Fibroblast of the aortic adventitia (primary cell): ENCODE results near the gene EYS. TPM values are rescaled to one million over a fixed set of nuclear protein-coding genes. Genes with fewer than 3 reads are reported as not detected.

Experiments
- DNase-seq: peaks from one replicate; pipeline ENCODE4 v3.0.0-alpha.2; 2010; ENCODE audit warnings: low read depth
- H3K4me3 ChIP-seq: 2 replicates; pipeline ENCODE4 v1.5.1; 2011; ENCODE audit warnings: low read depth, mild to moderate bottlenecking, control low read depth, low read length, moderate library complexity
- total RNA-seq: library from RNA; depleted of rRNA; stranded (reverse); fragments of >200 nt; gene quantifications from 2 replicates; pipeline ENCODE4 v1.2.3, GENCODE V29; 2012; ENCODE audit warnings: low replicate concordance
- TF ChIP-seq, protein P1 (sequence below): IDR thresholded peaks from 2 replicates; pipeline ENCODE4 v1.5.1; 2011; ENCODE audit warnings: mild to moderate bottlenecking, low read length, control low read depth, inconsistent platforms; ENCODE audit not compliant: insufficient read depth

The EYS gene
- total RNA-seq, 1 donor, result 0.09 TPM

DNA sequence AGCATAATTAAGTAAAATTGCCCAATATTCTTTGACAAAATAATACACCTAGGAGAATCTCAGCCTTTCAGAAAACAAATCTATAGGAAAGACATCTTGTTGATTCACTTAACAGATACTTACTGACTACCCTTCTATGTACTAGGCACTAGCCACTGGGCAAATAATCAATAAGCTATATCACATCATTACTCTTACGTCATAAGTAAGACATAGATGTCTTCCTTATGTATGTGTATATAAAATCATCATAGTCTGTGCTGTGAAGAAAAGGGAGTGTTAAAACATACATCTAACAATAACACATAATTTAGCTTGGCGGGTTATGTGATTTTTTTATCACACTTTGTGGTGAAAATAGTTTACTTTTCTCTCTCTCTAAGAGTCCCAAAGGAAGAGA lies 733.9 kb downstream of the EYS start:
- TF ChIP-seq, protein P1, sequence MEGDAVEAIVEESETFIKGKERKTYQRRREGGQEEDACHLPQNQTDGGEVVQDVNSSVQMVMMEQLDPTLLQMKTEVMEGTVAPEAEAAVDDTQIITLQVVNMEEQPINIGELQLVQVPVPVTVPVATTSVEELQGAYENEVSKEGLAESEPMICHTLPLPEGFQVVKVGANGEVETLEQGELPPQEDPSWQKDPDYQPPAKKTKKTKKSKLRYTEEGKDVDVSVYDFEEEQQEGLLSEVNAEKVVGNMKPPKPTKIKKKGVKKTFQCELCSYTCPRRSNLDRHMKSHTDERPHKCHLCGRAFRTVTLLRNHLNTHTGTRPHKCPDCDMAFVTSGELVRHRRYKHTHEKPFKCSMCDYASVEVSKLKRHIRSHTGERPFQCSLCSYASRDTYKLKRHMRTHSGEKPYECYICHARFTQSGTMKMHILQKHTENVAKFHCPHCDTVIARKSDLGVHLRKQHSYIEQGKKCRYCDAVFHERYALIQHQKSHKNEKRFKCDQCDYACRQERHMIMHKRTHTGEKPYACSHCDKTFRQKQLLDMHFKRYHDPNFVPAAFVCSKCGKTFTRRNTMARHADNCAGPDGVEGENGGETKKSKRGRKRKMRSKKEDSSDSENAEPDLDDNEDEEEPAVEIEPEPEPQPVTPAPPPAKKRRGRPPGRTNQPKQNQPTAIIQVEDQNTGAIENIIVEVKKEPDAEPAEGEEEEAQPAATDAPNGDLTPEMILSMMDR, result no peak
- no peak overlapping the region for H3K4me3 ChIP-seq

DNA sequence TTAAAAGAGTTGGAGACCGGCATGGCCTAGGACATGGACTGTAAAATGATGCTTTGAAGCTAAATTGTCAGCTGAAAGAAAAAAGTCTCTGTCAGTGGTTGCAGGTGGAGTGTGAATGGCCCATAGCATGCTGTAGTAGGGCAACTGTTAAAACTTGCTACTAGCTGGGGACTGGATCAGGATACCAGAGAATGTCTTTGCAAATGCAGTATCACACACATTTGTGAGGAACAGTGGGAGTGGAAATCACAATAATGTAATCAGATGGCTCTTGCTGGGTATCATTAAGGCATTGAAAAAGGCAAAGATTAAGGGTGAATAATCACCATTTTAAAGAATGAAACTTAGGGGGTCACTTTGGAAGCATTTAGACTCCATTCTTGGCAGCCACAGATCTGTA lies 737.9 kb downstream of the EYS start:
- TF ChIP-seq, protein P1, result no peak

More for the DNA sequence above, 733.9 kb downstream of the EYS start:
- DNase-seq, result no peak

DNA sequence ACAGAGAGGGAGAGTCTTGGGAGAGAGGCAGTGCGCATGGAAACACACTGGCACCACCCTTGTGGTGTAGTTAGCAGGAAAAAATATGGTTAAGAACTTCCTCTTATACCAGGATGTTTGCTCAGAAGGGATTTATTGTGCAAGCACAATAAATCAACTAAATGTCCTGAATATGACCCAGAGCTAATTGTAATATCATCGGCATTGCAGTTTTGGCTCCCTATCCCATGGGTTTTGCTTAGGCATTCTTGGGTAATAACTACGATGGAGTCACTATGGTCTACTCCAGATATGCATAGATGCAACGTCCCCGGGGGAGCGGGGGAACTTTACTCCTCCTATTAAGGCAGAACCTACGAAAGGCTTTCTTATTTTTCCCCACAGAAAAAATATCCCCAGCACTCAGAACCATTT lies 751.6 kb downstream of the EYS start:
- no peak for DNase-seq
- H3K4me3 ChIP-seq, result no peak overlapping the region
- TF ChIP-seq, protein P1, result no peak

More for the DNA sequence above, 737.9 kb downstream of the EYS start:
- no peak overlapping the region for H3K4me3 ChIP-seq
- no peak for DNase-seq

DNA sequence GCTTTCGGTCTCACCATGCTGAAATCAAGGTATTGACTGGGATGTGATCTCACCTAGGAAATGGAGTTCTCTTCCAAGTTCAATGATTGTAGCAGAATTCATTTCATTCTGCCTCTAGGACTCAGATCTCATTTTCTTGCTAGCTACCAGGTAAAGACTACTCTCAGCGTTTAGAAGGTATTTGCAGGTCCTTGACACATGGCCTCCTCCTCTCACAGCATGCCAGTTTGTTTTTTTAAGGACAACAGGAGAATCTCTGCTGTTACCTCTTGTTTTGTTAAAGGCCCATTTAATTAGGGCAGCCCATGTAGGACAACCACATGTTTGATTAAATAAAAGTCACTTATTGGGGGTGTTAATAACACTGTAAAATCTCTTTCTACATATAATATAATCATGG lies 757.8 kb downstream of the EYS start:
- no peak overlapping the region for H3K4me3 ChIP-seq
- TF ChIP-seq, protein P1, result no peak
- no peak for DNase-seq

DNA sequence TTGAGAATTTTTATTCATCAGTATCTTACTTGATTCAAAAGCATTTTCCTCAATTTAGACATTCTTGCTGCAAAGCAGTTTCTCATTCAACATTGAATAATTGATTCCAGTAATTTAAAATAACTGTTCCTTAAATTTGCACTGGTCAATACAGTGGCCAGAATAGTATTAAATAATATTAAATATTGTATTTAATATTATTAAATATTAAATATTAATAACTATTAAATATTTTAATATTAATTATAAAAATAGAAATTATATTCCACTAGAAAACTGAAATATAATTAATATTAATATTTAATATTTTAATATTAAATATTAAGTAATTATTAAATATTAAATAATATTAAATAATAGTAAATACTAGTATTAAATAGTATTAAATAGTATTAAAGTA lies 758.8 kb downstream of the EYS start:
- DNase-seq, result no peak
- no peak overlapping the region for H3K4me3 ChIP-seq
- TF ChIP-seq, protein P1, result no peak

DNA sequence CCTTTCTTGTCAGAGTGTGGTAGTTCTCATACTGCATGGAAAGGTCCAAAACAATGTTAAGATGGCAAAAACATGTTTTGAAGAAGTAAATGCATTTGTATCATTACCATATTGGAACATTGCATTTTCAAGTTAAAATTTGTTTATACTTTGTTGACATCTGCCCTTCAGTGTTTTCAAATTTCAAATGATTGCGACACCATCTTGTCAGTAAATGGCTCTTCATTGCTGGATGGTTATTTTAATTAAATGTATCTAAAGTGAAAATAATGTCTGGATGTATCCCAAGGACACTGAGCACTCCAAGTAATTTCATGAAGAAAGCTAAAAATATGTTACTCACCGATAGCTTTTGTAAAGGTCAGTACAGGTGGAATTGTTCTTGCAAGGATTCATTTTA lies 761.6 kb downstream of the EYS start:
- TF ChIP-seq, protein P1, result no peak
- DNase-seq, result no peak

DNA sequence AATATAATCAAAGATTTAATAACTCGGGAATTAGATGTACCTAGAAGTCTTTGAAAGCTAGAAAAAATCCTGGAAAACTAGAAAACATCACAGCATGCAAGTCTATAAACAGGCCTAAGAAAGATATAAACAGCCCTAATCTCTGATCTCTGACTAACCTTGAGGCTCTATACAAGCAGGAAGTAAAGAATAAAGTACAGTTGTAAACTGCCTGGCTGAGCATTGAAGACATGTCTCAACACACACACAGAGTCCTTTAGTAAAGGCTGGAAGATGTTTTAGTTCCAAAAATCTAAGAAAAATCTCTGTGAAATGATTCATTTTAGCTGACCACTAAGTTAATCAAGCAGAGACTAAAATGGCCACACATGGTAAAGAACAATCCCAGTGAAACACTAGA lies 774.5 kb downstream of the EYS start:
- TF ChIP-seq, protein P1, result no peak
- no peak for DNase-seq
- H3K4me3 ChIP-seq, result no peak overlapping the region

More for the DNA sequence above, 761.6 kb downstream of the EYS start:
- no peak overlapping the region for H3K4me3 ChIP-seq
